ENCODE results near the gene NCF2.

NCF2 gene

DNA sequence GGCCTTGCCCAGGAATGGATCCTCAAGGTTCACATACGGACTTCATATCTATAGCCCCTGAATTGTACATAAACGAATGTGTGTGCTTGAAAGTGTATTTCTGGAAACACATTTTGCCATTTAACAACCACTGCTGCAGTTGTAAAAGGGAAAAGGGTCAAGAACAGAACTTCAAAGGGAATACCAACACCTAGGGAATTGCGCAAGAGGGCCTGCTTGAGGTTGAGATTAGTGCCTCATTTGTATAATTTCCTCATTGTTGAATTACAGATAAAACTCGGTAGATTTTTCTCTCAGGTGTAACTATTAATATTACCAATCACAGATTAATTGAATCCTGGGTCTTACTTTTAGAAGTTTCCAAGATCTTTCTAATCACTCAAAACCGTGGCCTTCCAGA, 6.1 kb downstream of the NCF2 start:
- no peak for DNase-seq (ENCODE audit: low read depth)

GRCh38 chr1:183583466-183583865, 6.8 kb downstream of the NCF2 start:
- DNase-seq (ENCODE audit: low read depth) = no peak

- no peak for DNase-seq (ENCODE audit: low read depth)
Observed at GRCh38 chr1:183582021-183582713, 8.1 kb downstream of the NCF2 start.

DNA sequence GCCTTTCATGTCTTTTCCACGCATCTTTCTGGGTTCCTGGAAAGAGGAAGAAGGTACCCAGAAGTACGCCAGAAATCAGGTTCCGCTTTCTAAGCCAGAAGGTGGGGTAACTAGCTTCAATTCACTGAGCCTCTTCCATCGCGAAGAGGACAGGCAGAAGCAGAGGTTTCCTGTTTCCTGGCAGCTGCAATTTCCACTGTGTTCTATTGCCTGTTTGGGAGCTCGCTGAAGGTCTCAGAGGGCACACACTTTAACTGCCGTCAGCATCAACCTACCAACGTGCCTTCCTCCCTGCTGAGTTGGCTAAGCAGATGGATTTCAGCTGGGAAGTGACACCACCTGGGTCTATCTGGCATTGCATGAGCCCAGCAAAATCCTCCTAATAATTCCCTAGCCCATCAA, 10.0 kb downstream of the NCF2 start:
- DNase-seq (ENCODE audit: low read depth) = no peak

- no peak for DNase-seq (ENCODE audit: low read depth)
Observed at GRCh38 chr1:183578856-183579255, 11.4 kb downstream of the NCF2 start.

- no peak for DNase-seq (ENCODE audit: low read depth)
Observed at GRCh38 chr1:183577897-183578465, 12.3 kb downstream of the NCF2 start.

DNA sequence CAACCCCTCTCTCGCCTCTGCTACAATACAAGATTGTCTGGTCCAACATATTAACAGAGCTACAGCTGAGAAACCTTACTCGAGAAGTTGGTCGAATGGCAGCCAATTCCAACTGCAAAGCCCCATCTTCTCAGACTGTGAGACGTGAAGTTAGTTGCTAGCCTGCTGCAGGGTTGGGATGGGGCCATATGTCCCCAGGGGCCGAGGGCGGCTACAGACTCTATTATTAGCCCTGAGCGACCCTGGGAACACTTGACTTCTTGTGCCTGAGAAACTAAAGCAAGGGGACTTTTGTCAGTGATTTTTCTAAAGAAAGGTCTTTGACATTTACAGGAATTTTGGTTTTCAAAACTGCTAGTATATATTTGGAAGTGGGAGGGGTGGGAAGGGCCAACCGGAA, 13.7 kb downstream of the NCF2 start:
- no peak for DNase-seq (ENCODE audit: low read depth)

- no peak for DNase-seq (ENCODE audit: low read depth)
Observed at GRCh38 chr1:183575606-183576005, 14.7 kb downstream of the NCF2 start.

- DNase-seq (ENCODE audit: low read depth) = no peak
Observed at GRCh38 chr1:183572721-183573120, 17.5 kb downstream of the NCF2 start.

- DNase-seq (ENCODE audit: low read depth) = no peak
Observed at GRCh38 chr1:183571678-183572268, 18.5 kb downstream of the NCF2 start.

DNA sequence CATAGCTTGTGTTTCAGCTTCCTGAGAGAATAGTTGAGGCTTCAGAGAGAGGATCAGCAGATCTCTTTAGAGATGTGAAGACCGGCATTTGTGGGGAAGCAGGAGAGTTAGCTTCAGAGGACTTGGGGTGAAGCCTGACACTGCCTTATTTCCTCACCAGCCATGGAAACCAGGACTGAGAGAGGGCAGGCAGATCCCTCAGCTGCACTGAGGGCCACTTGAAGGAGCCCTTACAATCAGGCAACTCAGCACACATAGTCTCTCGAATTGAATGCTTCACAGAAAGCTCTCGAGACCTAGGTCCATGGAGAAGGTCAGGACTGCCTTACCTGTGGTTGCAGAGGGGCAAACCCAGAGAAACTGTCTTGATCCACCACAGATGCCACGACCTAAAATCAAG, 19.8 kb downstream of the NCF2 start:
- no peak for DNase-seq (ENCODE audit: low read depth)

DNA sequence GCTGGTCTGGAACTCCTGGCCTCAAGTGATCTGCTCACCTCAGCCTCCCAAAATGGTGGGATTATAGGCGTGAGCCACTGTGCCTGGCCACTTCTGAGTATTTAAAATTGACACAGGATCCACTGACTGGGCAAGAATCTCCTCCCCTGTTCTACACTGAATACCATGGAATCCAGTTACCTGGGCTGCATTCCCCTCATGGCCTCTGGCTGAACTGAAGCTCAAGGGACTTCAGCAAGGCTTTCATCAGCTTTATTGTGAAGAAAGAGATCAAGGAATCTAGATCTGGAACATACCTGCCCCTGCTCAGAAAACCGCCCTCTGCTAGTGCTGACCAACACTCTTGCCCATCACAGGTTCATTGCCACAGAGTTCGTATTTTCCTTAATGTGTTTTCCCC, 20.5 kb downstream of the NCF2 start:
- DNase-seq (ENCODE audit: low read depth) = no peak

GRCh38 chr1:183569141-183569540, 21.1 kb downstream of the NCF2 start:
- no peak for DNase-seq (ENCODE audit: low read depth)

DNA sequence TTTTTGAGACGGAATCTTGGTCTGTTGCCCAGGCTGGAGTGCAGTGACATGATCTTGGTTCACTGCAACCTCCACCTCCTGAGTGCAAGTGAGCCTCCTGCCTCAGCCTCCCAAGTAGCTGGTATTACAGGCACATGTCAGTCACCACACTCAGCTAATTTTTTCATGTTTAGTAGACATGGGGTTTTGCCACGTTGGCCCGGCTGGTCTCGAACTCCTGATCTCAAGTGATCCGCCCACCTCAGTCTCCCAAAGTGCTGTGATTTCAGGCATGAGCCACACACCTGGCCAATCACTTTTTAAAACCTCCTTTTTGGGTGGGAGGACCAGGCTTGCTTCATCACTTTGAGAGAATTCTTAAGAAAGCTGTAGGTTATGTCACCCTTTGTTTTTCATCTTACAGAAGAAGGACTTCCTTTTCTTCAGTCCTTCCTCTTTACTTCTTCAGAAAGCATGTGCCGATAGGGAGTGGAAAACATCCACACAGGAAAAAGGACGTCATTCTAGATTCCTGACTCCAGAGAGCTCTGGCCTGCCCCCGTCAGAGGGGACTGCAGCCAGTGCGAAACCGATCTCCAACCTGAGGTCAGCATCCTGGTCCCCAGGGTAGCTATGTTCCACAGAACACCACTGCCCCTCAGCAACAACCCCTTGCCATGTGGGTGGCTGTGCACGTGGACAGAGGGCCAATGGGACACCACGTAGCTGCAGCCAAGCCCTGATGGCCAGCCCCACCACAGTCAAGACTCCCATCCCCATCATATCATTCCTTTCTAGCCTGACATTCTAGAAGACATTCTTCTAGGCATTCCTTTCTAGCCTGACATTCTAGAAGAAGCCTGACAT, 21.9 kb downstream of the NCF2 start:
- DNase-seq (ENCODE audit: low read depth) = no peak

DNA sequence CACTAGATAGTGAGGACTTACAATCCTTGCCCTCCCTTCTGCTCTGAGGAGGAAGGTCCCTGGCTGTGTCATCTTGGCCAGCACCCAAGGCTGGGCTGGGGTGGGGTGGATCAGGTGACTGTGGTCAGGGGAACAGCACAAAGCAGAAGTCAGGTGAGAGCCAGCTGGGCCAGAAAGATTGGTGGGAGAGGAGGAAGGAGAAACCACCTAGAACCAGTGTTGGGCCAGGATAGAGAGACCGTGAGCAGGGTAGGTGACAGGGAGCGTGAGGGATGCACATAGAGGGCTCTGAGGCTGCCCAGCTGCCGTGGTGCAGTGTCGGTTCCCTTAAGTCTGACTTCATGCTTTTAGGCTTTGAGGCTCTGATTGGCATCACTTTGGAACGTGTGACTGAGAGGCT, 22.7 kb downstream of the NCF2 start:
- no peak for DNase-seq (ENCODE audit: low read depth)

DNA sequence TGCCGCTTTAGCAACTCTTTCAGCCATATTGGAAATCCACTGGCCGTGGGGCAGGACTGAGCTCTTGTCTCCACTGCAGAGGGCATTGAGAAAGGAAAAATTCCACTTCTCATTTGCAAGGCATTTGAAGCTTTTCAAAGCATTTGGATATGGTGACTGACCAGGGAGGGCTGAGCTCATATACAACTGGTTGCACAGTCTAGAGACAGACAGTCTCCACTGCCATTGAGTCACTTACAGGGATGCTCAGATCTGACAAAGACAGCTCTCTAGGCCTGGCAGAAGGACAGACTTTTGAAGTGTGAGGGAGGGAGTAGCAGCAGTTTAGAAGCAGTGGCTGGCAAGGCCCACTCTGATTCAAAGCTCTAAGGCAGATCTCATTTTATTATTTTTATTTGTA, 24.2 kb downstream of the NCF2 start:
- no peak for DNase-seq (ENCODE audit: low read depth)

- no peak for DNase-seq (ENCODE audit: low read depth)
Observed at GRCh38 chr1:183565261-183565660, 25.0 kb downstream of the NCF2 start.

GRCh38 chr1:183562701-183563100, 27.6 kb downstream of the NCF2 start:
- no peak for DNase-seq (ENCODE audit: low read depth)

- DNase-seq (ENCODE audit: low read depth) = no peak
Observed at GRCh38 chr1:183559061-183559460, 31.2 kb downstream of the NCF2 start.

- no peak for DNase-seq (ENCODE audit: low read depth)
Observed at GRCh38 chr1:183554577-183554976, 35.7 kb downstream of the NCF2 start.

- DNase-seq (ENCODE audit: low read depth) = no peak
Observed at GRCh38 chr1:183553764-183554163, 36.5 kb downstream of the NCF2 start.

DNA sequence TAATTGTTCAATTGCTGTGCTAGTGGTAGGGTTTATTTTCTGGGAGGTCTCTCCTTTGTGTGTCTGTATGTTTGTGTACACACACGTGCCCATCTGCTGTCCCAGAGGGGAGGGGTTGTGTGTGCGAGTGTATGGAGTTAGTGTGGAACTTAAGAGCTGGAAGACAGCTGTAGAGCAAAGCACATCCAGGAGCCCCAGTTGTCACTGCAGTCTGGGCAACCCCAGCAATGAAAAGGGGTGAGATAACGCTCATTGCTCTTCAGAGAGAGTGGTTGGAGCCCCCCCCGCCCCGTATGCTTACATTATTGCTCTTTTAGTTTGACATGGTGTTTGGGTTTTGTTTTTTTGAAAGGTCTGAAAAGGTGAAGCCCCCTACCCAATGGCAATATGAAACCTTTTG, 36.9 kb downstream of the NCF2 start:
- DNase-seq (ENCODE audit: low read depth) = no peak

DNA sequence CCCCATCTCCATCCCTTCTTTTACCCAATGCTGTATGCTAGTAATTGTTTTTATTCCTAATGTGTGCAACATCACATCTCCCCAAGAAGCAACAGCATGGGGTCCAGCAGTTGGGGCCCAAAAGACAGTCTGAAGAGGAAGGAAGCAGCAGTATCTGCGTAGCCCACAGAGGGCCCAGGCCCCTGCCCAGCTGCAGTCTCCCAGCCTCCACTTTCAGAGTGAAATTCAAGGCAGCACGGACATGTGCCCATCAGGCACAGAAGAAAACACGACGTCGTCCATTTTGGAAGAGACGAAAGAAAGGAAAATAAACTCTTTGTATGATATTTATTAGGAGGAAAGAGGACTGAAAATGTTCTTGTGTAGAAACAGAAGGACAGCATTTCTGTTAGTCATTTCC, 37.4 kb downstream of the NCF2 start:
- no peak for DNase-seq (ENCODE audit: low read depth)

Measured in T-helper 22 cell (primary cell).